Measurements from ENCODE around the gene IGDCC3. TPM values are rescaled to one million over a fixed set of nuclear protein-coding genes. Genes with fewer than 3 reads are reported as not detected.

The IGDCC3 gene
- total RNA-seq, 2 experiments from 2014 or later, result not detected

DNA sequence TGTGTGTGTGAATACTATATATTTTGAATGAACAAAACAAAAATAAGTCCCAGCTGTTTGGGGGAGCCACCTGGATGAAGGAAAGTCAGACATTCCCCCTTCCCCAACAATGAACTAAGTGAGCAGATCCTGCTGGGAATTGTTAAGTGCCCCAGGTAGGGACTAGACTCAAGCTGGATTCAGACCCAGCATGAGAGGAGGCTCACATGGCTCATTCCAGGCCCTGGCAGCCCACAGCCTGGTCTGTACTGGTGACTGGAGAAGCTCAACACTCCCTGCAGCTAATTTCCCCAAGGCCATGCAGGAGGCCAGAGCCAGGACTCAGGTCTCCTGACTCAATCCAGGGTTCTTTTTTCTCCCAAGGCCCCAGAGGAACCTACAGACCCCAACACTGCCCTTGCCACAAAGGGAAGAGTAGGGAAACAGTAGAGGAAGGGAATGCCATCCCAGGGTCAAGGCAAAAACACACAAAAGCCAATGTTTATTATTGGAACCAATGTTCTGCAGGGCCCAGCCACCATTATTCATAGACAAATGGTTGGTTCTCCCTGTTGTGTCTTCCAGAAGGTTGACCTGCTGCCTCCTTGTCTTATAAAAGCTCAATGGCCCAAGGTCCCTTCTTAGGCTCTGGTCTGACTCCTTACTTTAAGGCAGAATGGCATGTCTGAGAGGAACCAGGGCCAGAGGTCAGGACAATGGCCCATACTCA lies 35.4 kb upstream of the IGDCC3 start:
- intact Hi-C loops (cut with micrococcal nuclease), result no loop called here

DNA sequence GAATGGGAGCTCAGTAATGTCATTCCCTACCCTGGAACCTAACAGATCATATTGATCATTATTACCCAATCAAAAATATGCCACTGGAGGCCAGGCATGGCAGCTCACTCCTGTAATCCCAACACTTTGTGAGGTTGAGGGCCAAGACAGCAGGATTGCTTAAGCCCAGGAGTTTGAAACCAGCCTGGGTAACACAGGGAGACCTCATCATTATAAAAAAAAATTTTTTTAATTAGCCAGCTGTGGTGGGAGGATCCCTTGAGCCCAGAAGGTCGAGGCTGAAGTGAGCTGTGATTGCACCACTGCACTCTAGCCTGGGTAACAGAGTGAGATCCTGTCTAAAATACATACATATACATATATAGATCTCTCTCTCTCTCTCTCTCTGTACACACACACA lies 34.8 kb upstream of the IGDCC3 start:
- Mint-ChIP-seq H3K4me1 (ENCODE audit: low read depth) (no peaks in the 10 kb centered on the region), H3K9me3 (no peaks in the 10 kb centered on the region), H3K27me3 (ENCODE audit: low read depth) (peaks cover 13% of the 10 kb centered on the region), H3K4me3 (no peak overlapping the region), H3K27ac (no peak overlapping the region), H3K36me3 (ENCODE audit: low read depth) (no peaks in the 10 kb centered on the region)
- CTCF ChIA-PET, result interaction anchor here (0.6 to 1.4 kb wide), 4 partner anchors 13 to 661 kb away, joined by 3 to 4 read pairs (median 4); no protein-coding TSS in a partner anchor
- DNase-seq, result no peak
- intact Hi-C loops (cut with micrococcal nuclease), result no loop called here

More for the DNA sequence above, 35.4 kb upstream of the IGDCC3 start:
- H3K27me3 Mint-ChIP-seq (ENCODE audit: low read depth), result peaks cover 14% of the 10 kb centered on the region
- H3K9me3 Mint-ChIP-seq, result no peaks in the 10 kb centered on the region
- CTCF ChIA-PET, result interaction anchor here (1.4 to 2.4 kb wide), 3 partner anchors 14 to 28 kb away, joined by 4 to 6 read pairs (median 4); no protein-coding TSS in a partner anchor
- no peaks in the 10 kb centered on the region for H3K36me3 Mint-ChIP-seq (ENCODE audit: low read depth)
- no peaks in the 10 kb centered on the region for H3K4me1 Mint-ChIP-seq (ENCODE audit: low read depth)
- H3K4me3 Mint-ChIP-seq, result no peak overlapping the region
- DNase-seq, result no peak
- H3K27ac Mint-ChIP-seq, result no peak overlapping the region

DNA sequence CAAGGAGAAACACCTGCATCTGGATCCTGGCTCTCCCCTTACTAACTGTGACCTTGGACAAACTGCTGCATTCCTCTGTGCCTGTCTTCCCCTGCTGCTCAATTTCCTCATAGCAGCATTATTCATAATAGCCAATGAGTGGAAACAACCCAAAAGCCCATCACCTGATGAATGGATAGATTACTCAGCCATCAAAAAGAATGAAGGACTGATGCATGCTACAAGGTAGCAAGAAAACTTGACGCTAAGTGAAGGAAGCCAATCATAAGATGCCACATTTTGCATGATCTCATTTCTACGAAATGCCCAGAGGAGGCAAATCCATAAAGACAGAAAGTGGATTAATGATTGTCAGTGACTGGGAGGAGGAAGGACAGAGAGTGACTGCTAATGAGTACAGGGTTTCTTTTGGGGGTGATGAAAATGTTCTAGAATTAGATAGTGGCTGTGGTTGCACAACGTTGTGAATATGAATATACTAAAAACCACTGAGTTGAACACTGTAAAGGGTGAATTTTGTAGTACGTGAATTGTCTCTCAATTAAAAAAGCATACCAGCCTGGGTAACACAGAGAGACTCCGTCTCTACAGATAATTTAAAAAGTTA lies 33.8 kb upstream of the IGDCC3 start:
- no peak for DNase-seq
- no peak overlapping the region for H3K4me3 Mint-ChIP-seq
- H3K36me3 Mint-ChIP-seq (ENCODE audit: low read depth), result no peaks in the 10 kb centered on the region
- peaks cover 8% of the 10 kb centered on the region for H3K27me3 Mint-ChIP-seq (ENCODE audit: low read depth)
- H3K9me3 Mint-ChIP-seq, result no peaks in the 10 kb centered on the region
- H3K4me1 Mint-ChIP-seq (ENCODE audit: low read depth), result no peaks in the 10 kb centered on the region
- CTCF ChIA-PET, result interaction anchor here (1.4 kb wide), 1 partner anchor 26 kb away, joined by 4 read pairs; no protein-coding TSS in a partner anchor
- intact Hi-C loops (cut with micrococcal nuclease), result no loop called here
- no peak overlapping the region for H3K27ac Mint-ChIP-seq

DNA sequence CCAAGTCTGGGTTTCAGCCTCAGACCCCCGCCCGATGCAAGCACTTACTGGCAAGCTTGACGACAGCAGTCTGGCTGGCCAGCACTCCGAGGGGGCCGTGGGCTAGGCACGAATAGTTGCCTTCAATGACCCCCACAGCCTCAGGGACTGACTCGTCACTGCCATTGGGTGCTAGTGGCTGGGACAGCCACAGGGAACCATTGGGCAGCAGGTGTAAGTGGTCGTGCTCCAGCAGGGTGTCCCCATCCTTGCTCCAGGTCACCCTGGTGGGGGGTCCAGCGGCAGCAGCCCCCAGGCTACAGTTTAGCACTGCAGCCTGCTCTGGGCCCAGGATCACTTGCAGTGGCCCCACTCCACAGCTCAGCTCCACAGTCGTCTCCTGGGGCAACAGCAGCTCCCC lies 33.2 kb upstream of the IGDCC3 start:
- no peaks in the 10 kb centered on the region for H3K4me1 Mint-ChIP-seq (ENCODE audit: low read depth)
- no peaks in the 10 kb centered on the region for H3K9me3 Mint-ChIP-seq
- no peak overlapping the region for H3K27ac Mint-ChIP-seq
- H3K27me3 Mint-ChIP-seq (ENCODE audit: low read depth), result peaks cover 8% of the 10 kb centered on the region
- H3K36me3 Mint-ChIP-seq (ENCODE audit: low read depth), result no peaks in the 10 kb centered on the region
- intact Hi-C loops (cut with micrococcal nuclease), result no loop called here
- CTCF ChIA-PET, result no interaction called here
- DNase-seq, result no peak
- H3K4me3 Mint-ChIP-seq, result no peak overlapping the region

DNA sequence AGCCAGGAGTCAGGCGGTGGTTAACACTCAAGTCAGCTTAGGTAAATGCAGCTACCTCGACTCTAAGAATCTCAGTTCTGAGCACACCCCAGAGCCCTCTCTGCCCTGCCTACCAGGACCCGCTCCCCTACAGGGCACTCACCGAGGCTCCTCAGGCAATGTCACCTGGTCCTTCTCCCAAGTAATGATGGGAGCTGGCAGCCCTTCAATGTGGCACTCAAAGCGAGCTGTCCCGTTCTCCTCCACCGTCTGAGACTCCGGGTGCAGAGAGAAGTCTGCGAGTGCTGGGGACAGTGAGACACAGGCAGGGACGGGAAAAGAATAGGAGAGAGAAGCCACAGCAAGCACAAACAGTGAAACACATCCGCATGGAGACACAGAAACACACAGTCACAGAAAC lies 32.2 kb upstream of the IGDCC3 start:
- CTCF ChIA-PET, result no interaction called here
- DNase-seq, result no peak
- intact Hi-C loops (cut with micrococcal nuclease), result no loop called here
- no peak overlapping the region for H3K27ac Mint-ChIP-seq
- no peaks in the 10 kb centered on the region for H3K4me1 Mint-ChIP-seq (ENCODE audit: low read depth)
- H3K4me3 Mint-ChIP-seq, result no peak overlapping the region
- H3K36me3 Mint-ChIP-seq (ENCODE audit: low read depth), result no peaks in the 10 kb centered on the region
- H3K9me3 Mint-ChIP-seq, result no peaks in the 10 kb centered on the region
- H3K27me3 Mint-ChIP-seq (ENCODE audit: low read depth), result peaks cover 8% of the 10 kb centered on the region

DNA sequence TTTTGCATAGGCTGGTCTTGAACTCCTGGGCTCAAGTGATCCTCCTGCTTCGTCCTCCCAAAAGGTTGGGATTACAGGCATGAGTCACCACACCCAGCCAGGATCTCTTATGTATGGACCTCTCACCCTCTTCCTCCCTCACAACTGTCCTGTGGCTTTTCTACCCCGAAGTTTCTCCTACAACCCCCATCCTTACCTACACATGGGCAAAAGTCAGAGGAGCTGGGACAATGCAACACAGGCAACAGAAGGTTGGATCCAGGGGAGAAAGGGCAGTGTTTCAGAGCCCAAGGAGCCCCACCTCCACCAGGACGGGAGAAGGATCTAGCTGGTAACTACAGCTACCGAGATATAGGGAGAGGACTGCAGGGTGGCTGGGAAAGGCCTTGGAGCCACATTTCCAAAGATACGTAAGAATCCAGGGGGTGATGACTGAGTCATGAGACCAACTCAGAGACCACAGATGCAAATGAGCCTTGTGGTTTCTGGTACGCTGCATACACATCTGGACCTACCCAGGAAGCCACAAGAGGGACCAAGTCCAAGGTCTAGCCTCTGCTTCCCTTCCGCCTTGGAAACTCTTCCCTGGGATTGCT lies 31.3 kb upstream of the IGDCC3 start:
- Mint-ChIP-seq H3K27me3 (ENCODE audit: low read depth) (peaks cover 8% of the 10 kb centered on the region), H3K9me3 (no peaks in the 10 kb centered on the region), H3K4me3 (no peak overlapping the region), H3K36me3 (ENCODE audit: low read depth) (no peaks in the 10 kb centered on the region), H3K4me1 (ENCODE audit: low read depth) (no peaks in the 10 kb centered on the region), H3K27ac (no peak overlapping the region)
- intact Hi-C loops (cut with micrococcal nuclease), result loop anchor here (10.0 kb wide), 1 partner anchor 146 kb away; no protein-coding TSS in a partner anchor
- DNase-seq, result no peak
- CTCF ChIA-PET, result no interaction called here

DNA sequence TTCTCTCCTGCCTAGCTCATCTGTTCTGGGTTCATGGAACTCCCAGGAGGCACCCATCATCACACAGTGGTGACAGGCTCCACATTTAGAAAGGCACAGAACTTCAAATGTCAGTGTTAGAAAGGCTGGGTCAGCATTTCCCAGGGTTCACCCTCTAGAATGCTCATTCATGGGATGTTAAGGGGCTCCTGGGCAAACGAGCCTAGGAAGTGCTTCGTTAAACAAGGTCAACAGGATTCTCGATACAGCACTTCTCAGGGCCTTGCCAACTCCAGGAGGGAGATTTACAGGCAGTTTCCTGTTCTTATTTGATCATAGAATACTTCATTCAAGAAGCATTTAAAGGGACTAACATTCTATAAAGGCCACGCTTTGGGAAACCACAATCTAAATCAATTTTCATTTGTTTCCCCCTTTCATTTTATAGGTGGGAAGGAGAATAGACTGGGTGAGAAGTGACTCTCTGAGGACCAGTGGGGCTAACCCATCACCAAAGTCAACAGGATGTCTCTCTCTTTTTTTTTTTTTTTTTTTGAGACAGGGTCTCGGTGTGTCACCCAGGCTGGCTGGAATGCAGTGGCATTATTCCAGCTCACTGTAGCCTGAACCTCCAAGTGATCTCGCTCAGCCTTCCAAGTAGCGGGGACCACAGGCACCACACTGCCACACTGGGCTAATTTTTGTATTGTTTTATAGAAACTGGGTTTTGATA lies 30.7 kb upstream of the IGDCC3 start:
- Mint-ChIP-seq H3K4me1 (ENCODE audit: low read depth) (no peaks in the 10 kb centered on the region), H3K27ac (no peak overlapping the region), H3K36me3 (ENCODE audit: low read depth) (no peaks in the 10 kb centered on the region), H3K27me3 (ENCODE audit: low read depth) (peaks cover 8% of the 10 kb centered on the region), H3K9me3 (no peaks in the 10 kb centered on the region), H3K4me3 (no peak overlapping the region)
- intact Hi-C loops (cut with micrococcal nuclease), result loop anchor here (10.0 kb wide), 1 partner anchor 146 kb away; no protein-coding TSS in a partner anchor
- no peak for DNase-seq
- CTCF ChIA-PET, result no interaction called here

DNA sequence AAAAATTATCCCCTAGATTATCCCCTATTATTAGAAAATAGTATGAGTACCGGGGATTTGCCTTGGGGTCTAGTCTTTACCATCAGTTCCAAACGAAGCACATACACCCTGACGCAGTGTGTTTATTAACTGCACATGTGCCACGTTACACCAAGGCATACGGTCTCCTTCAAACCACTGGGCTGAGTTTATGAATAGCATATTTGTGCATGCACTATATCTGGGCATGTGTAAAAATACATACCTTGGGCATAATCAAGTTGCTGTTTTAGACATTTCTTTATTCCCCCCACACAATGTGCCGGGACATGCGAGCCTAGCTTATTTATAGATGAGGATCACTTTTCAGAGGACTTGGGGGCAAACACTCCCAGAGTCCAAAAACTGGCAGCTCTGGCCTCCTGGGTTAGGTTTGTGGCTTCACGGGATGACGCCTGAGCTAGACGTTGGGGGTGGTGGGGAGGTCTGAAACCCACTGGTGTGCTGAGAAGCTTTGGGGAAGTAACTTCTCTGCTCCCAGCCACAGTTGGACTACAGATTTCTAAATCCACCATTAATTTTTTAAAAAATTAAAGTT lies 28.7 kb upstream of the IGDCC3 start:
- no peaks in the 10 kb centered on the region for H3K36me3 Mint-ChIP-seq (ENCODE audit: low read depth)
- no peak overlapping the region for H3K4me3 Mint-ChIP-seq
- H3K9me3 Mint-ChIP-seq, result no peaks in the 10 kb centered on the region
- intact Hi-C loops (cut with micrococcal nuclease), result loop anchor here (10.0 kb wide), 1 partner anchor 148 kb away; no protein-coding TSS in a partner anchor
- no peak for DNase-seq
- H3K27ac Mint-ChIP-seq, result no peak overlapping the region
- peaks cover 8% of the 10 kb centered on the region for H3K27me3 Mint-ChIP-seq (ENCODE audit: low read depth)
- no peaks in the 10 kb centered on the region for H3K4me1 Mint-ChIP-seq (ENCODE audit: low read depth)
- CTCF ChIA-PET, result interaction anchor here (0.6 kb wide), 1 partner anchor 448 kb away, joined by 3 read pairs; no protein-coding TSS in a partner anchor

DNA sequence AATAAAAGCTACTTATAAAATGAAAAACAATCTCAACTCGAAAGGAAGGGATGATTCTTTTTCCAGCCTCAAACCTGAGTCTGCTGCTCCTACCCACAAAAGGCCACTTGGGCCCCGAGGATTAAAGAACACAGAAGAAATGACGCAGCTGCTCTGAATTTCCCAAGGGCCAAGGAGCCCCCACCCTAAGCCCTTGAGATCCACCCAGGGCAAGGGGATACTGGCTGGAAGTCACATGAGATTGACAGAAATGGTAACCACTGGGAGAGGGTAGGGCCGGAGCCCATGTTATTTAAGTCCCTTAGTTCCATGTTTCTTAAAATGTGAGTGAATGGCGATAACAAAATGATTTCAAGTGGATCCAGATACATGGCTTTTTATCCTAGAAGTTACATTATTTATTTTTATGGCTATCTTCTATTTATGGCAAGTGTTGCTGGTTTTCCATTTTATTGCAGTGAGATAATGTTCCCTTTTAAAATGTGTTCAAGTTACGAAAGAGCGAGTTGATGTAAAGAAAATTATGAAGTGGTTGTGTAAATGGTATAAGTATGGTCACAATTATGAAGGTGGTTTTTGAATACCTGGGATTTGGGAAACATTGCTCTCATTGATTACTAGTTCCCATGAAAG lies 28.1 kb upstream of the IGDCC3 start:
- Mint-ChIP-seq H3K36me3 (ENCODE audit: low read depth) (no peaks in the 10 kb centered on the region), H3K9me3 (no peaks in the 10 kb centered on the region), H3K4me3 (no peak overlapping the region), H3K27ac (no peak overlapping the region), H3K27me3 (ENCODE audit: low read depth) (peaks cover 13% of the 10 kb centered on the region), H3K4me1 (ENCODE audit: low read depth) (no peaks in the 10 kb centered on the region)
- intact Hi-C loops (cut with micrococcal nuclease), result loop anchor here (10.0 kb wide), 1 partner anchor 149 kb away; no protein-coding TSS in a partner anchor
- no peak for DNase-seq
- CTCF ChIA-PET, result interaction anchor here (0.6 to 1.6 kb wide), 2 partner anchors 21 to 448 kb away, joined by 3 to 6 read pairs; no protein-coding TSS in a partner anchor

DNA sequence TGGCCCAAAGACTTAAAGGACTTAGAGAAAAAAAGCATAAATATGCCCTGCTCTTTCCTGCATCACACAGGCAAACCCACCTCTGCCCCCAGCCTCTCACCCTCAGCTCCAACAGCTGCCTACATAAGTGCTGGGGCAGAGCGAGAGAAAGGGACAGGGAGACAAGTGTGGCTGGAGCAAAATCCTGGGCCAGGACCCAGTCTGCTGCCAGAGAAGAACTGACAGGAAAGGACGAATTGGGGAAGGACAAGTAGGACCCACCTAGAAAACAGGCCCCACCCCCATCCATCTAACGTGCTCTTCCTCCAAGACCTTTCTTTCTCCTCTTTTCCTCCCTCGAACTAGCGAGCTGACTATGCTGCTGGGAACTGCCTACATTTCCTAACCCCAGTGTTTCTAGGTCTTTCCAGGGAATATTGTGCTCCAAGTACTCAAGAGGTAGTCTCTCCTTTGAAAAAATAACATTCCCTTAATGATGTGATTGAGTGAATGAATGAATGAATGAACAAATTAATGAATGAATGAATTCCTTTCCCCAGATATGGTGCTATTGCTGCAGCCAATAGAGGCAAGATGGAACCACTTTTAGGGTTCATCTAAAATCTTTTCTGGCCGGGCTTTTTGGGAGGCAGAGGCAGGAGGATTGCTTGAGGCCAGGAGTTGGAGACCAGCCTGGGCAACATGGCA lies 26.5 kb upstream of the IGDCC3 start:
- intact Hi-C loops (cut with micrococcal nuclease), result loop anchor here (5.0 to 10.0 kb wide), 2 partner anchors 87 to 150 kb away; no protein-coding TSS in a partner anchor
- Mint-ChIP-seq H3K36me3 (ENCODE audit: low read depth) (no peaks in the 10 kb centered on the region), H3K9me3 (no peaks in the 10 kb centered on the region), H3K4me3 (no peak overlapping the region), H3K4me1 (ENCODE audit: low read depth) (no peaks in the 10 kb centered on the region), H3K27me3 (ENCODE audit: low read depth) (peaks cover 17% of the 10 kb centered on the region), H3K27ac (no peak overlapping the region)
- no peak for DNase-seq
- CTCF ChIA-PET, result interaction anchor here (0.6 to 1.6 kb wide), 2 partner anchors 20 to 36 kb away, joined by 3 to 6 read pairs; no protein-coding TSS in a partner anchor

DNA sequence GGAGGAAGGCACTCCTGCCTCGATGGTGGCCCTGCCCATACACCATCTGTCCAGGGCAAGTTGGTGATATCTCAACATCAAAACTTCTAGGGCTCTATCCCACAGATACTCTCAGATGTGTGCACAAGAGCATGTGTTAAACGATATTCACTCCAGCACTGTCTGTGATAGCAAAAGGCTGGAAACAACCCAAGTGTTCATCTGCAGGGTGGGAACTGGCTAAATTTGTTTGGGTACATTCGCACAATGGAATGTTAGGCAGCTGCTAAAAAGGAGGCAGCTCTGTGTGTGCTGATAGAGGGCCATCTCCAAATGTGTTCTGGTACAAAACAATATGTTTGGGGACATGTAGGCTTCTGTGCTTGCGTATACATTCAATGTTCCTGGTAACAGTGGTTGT lies 25.2 kb upstream of the IGDCC3 start:
- Mint-ChIP-seq H3K9me3 (no peaks in the 10 kb centered on the region), H3K36me3 (ENCODE audit: low read depth) (no peaks in the 10 kb centered on the region), H3K4me3 (no peak overlapping the region), H3K27ac (no peak overlapping the region), H3K27me3 (ENCODE audit: low read depth) (peaks cover 17% of the 10 kb centered on the region), H3K4me1 (ENCODE audit: low read depth) (no peaks in the 10 kb centered on the region)
- DNase-seq, result no peak
- CTCF ChIA-PET, result no interaction called here
- intact Hi-C loops (cut with micrococcal nuclease), result loop anchor here (5.0 to 10.0 kb wide), 2 partner anchors 86 to 152 kb away; no protein-coding TSS in a partner anchor

All from activated naive CD4-positive, alpha-beta T cell treated with anti-CD3 and anti-CD28 coated beads for 36 hours (primary cell).